Esophagus muscularis mucosa (tissue), 4 donors: ENCODE measurements around the gene KREMEN1. TPM values are rescaled to one million over a fixed set of nuclear protein-coding genes. Genes with fewer than 3 reads are reported as not detected.

ENCODE experiments used
- DNase-seq: peaks from one replicate; pipeline ENCODE4 v3.0.0-alpha.2; 2017; ENCODE audit errors: extremely low spot score
- H3K27ac ChIP-seq, 4 donors: fragments of 200-600 bp; sonication (generic); replicated peaks in 1 of 4; 1 replicate in 3 of 4; 2 replicates in 1 of 4; pipeline ENCODE4 v1.5.1; 2016 to 2019; ENCODE audit warnings: mild to moderate bottlenecking in 1 of 4
- H3K27me3 ChIP-seq, 4 donors: fragments of 200-600 bp; sonication (generic); one replicate each; pipeline versions ENCODE4 v1.5.1 to v1.6.0; 2016 to 2019
- H3K36me3 ChIP-seq, 4 donors: fragments of 200-600 bp; sonication (generic); one replicate each; pipeline ENCODE4 v1.5.1; 2016 to 2019
- H3K4me1 ChIP-seq, 4 donors: fragments of 200-600 bp; sonication (generic); one replicate each; pipeline ENCODE4 v1.5.1; 2016 to 2019
- H3K4me3 ChIP-seq, 4 donors: fragments of 200-600 bp; sonication (generic); 1 replicate in 2 of 4; 2 replicates in 2 of 4; pipeline ENCODE4 v1.5.1; 2016 to 2019; ENCODE audit warnings: mild to moderate bottlenecking in 4 of 4, moderate library complexity in 1 of 4
- H3K9me3 ChIP-seq, 4 donors: fragments of 200-600 bp; sonication (generic); 1 replicate in 3 of 4; 2 replicates in 1 of 4; pipeline ENCODE4 v1.5.1; 2016 to 2019
- CTCF ChIP-seq, 3 experiments: fragments of 200-600 bp in 2 of 3; fragments of 450-650 bp in 1 of 3; sonication (generic) in 2 of 3; IDR thresholded peaks; one replicate each; pipeline ENCODE4 v1.5.1; 2017 to 2019; ENCODE audit warnings: antibody characterized with exemption in 3 of 3, mild to moderate bottlenecking in 2 of 3, moderate library complexity in 1 of 3
- EP300 ChIP-seq: sonication (generic); formaldehyde crosslinking; IDR thresholded peaks from one replicate; pipeline ENCODE4 v1.6.1; 2017; ENCODE audit warnings: antibody characterized with exemption
- POLR2A ChIP-seq: fragments of 450-650 bp; IDR thresholded peaks from one replicate; pipeline ENCODE4 v1.6.1; 2017; ENCODE audit warnings: antibody characterized with exemption, moderate library complexity, mild to moderate bottlenecking, low read depth
- POLR2AphosphoS5 ChIP-seq, 2 donors: sonication (generic); formaldehyde crosslinking; IDR thresholded peaks; one replicate each; pipeline ENCODE4 v1.6.1; 2017; ENCODE audit warnings: antibody characterized with exemption in 2 of 2
- WGBS: methylation state at CpG from one replicate; pipeline ENCODE4 v1.1.5; 2018; 5-methylcytosine and 5-hydroxymethylcytosine counted together
- intact Hi-C: fragments of 100-400 bp; cut with DNase I; formaldehyde crosslinking; loops from one replicate; pipeline ENCODE4 v1.15.1; 2023
- total RNA-seq, 4 donors: library from RNA; depleted of rRNA; stranded (reverse); fragments of >200 nt; gene quantifications; one replicate each; pipeline versions ENCODE4 v1.1.0 to v1.2.1, GENCODE V29; 2016

The KREMEN1 gene
- total RNA-seq, 4 donors from 2014 or later = 8.7 to 14.6 (median 12.4) TPM

DNA sequence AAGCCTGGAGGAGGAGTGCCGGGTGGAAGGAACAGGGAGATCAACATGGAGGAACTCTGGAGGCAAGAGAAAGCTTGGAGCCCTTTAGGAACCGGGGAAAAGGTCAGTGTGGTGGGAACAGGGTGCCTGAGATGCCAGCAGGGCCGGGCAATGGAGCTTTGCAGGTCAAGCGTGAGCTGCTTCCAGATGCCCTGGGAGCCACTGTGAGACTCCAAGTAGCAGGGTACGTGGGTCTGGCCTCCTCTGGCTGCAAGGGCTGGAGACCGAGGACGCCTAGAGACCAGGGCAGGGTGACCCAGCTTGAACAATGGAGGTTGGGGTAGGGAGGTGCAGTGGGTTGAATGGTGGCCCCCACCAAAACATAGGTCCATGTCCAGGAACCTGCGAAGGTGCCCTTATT is 117.2 kb downstream of the KREMEN1 start:
- intact Hi-C loops = no loop called here
- H3K9me3 ChIP-seq = no peaks in the 10 kb centered on the region
- no peak for DNase-seq
- 95% methylated on average over 8 of the region's 8 CpGs for WGBS
- H3K27ac ChIP-seq = no peak overlapping the region
- no peak overlapping the region for H3K4me3 ChIP-seq
- TF ChIP-seq CTCF (IDR thresholded peaks at IDR 0.05) = no peak
- TF ChIP-seq POLR2AphosphoS5 (IDR thresholded peaks at IDR 0.05) = no peak
- TF ChIP-seq EP300 = no peak
- TF ChIP-seq POLR2A = no peak
- H3K36me3 ChIP-seq = no peaks in the 10 kb centered on the region
- H3K4me1 ChIP-seq = no peaks in the 10 kb centered on the region
- H3K27me3 ChIP-seq = no peaks in the 10 kb centered on the region

- no peak for DNase-seq
- H3K4me1 ChIP-seq = no peaks in the 10 kb centered on the region
- intact Hi-C loops = no loop called here
- no peak for TF ChIP-seq POLR2A
- H3K4me3 ChIP-seq = no peak overlapping the region
- no peak overlapping the region for H3K27ac ChIP-seq
- no peaks in the 10 kb centered on the region for H3K9me3 ChIP-seq
- no peaks in the 10 kb centered on the region for H3K36me3 ChIP-seq
- no peaks in the 10 kb centered on the region for H3K27me3 ChIP-seq
- WGBS = 77% methylated on average over 10 of the region's 10 CpGs
Measured at GRCh38 chr22:29190918-29191317, 118.1 kb downstream of the KREMEN1 start.

GRCh38 chr22:29193021-29193420 is 120.2 kb downstream of the KREMEN1 start:
- no peak for TF ChIP-seq EP300
- 81% methylated on average over 8 of the region's 8 CpGs for WGBS
- Histone ChIP-seq H3K27ac (no peak overlapping the region), H3K36me3 (no peaks in the 10 kb centered on the region), H3K4me3 (no peak overlapping the region), H3K4me1 (no peaks in the 10 kb centered on the region), H3K27me3 (no peaks in the 10 kb centered on the region), H3K9me3 (no peaks in the 10 kb centered on the region)
- intact Hi-C loops = no loop called here
- no peak for DNase-seq

- Histone ChIP-seq H3K27ac (no peak overlapping the region), H3K4me3 (no peak overlapping the region), H3K4me1 (no peaks in the 10 kb centered on the region), H3K9me3 (no peaks in the 10 kb centered on the region), H3K36me3 (no peaks in the 10 kb centered on the region), H3K27me3 (no peaks in the 10 kb centered on the region)
- TF ChIP-seq POLR2A (no peak), EP300 (no peak), CTCF (IDR thresholded peaks at IDR 0.05) (no peak), POLR2AphosphoS5 (IDR thresholded peaks at IDR 0.05) (no peak)
- intact Hi-C loops = no loop called here
- DNase-seq = no peak
- 88% methylated on average over 2 of the region's 2 CpGs for WGBS
Measured at GRCh38 chr22:29194184-29194583, 121.3 kb downstream of the KREMEN1 start.

DNA sequence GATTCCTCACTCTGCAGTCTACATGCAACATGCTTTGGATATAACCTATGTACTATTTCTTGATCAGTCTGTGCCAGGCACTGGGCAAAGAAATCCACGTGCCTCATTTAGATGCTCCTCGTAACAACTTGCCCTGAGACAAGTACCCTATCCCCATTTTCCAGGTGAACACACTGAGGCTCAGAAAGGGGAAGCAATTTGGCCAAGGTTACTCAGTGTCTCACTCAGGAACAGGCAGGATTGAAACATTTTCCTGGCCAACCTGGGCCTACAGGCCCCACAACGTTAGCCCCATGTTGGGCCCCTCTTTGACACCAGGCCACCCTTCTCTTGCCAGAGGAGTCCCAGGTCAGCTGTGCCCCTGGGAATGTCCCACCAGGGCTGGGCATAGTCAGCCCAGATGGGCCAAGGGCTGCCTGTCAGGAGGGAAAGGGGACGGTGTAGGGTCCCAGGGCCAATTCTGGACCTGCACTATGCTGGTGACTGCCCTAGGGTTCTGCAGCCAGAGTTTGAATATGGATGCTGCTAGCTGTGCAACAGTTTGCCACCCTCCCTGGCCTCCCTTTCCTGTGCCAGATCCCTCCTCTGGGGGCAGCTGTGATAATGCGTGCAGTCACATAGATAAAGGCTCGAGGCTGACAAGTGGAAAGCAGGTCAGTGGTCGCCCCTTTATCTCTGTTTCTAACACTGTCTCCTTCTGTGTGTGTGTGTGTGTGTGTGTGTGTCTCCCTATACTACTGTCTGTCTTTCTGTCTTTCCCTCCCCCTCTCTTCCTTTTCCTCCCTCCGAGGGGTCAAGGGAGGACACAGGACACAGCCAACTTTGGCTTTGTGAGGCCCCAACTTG is 122.5 kb downstream of the KREMEN1 start:
- H3K27ac ChIP-seq = no peak overlapping the region
- 83% methylated on average over 8 of the region's 8 CpGs for WGBS
- no peaks in the 10 kb centered on the region for H3K27me3 ChIP-seq
- intact Hi-C loops = no loop called here
- no peaks in the 10 kb centered on the region for H3K9me3 ChIP-seq
- H3K4me1 ChIP-seq = no peaks in the 10 kb centered on the region
- no peak overlapping the region for H3K4me3 ChIP-seq
- H3K36me3 ChIP-seq = no peaks in the 10 kb centered on the region
- TF ChIP-seq EP300 (no peak), POLR2A (no peak), CTCF (IDR thresholded peaks at IDR 0.05) (no peak), POLR2AphosphoS5 (IDR thresholded peaks at IDR 0.05) (no peak)
- no peak for DNase-seq
